COLO668 (cell line): ENCODE results near the gene CEP68.
A peak's percentile ranks its signal among the peaks of the same experiment; 100 is the strongest.

Experiments used
- DNase-seq: peaks from one replicate; lab custom pipeline; 2025; ENCODE audit not compliant: unreplicated experiment; lab: John Stamatoyannopoulos, UW

Gene CEP68

DNA sequence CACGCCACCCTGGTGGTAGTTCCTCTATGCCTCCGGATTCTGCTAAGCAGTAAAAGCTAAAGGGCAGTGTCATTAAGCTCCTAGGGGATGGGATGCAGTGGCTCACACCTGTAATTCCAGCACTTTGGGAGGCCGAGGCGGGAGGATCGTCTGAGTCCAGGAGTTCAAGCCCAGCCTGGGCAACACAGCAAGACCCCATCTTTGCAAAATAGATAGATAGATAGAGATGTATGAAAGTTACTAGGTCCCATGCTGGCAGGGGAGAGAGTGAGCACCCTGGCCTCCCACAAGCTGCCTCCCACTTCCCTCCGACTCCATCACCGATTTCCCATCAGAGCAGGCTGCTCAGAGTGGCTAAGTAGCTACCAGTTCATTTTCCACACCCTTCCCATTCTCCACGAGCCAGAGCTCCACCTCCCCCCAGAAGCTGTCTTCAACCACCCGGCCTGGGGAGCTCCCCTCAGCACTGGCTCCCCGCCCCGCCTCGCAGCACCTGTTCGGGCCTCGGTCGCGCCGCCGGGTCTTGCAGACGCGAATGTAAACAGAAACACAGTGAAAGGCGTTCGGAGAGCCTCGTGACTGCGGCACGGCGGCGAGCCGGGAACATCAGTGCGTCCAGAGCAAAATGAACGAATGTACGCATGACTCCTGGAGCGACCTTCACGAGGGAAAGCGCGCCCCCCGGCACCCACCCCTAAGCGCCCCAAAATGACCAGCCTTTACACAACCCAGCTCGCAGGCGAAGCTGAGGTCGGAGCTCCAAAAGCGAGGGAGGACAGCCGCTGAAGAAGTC, 598 bp upstream of the CEP68 start:
- DNase-seq, result peak; percentile 84

- no peak for DNase-seq
Measured at GRCh38 chr2:65057054-65057375, 799 bp downstream of the CEP68 start.

DNA sequence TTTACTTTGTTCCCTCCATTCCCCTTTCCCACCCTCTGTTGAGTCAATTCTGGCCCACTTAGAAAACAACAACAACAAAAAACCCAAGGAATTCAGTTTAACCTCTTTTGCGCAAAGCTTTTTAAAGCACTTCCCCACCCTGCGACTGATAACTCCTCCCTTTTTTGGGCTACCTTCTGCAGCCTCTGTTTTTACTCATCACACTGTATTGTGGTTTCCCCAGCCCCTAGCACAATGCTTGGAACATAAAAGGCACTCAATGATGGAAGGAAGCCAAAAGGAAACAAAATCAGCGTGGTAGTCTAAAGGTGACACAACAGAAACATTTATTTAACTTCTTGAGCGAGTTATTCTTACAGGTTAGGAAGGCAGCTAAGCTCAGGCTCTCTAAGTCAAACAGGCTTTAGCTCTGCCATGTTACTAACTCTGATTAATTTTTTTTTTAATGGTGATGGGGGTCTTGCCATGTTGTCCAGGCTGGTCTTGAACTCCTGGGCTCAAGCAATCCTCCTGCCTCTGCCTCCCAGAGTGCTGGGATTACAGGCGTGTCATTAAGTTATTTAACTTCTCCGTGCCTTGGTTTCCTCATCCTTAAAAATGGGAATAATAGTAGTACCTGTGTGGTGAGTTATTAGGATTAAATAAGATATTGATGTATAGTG, 1.3 kb downstream of the CEP68 start:
- peak; percentile 19 for DNase-seq

- no peak for DNase-seq
Measured at GRCh38 chr2:65059071-65059470, 2.9 kb downstream of the CEP68 start.

- DNase-seq, result no peak
Measured at GRCh38 chr2:65061146-65061909, 5.1 kb downstream of the CEP68 start.

GRCh38 chr2:65061910-65062339, 5.7 kb downstream of the CEP68 start:
- DNase-seq, result no peak

DNA sequence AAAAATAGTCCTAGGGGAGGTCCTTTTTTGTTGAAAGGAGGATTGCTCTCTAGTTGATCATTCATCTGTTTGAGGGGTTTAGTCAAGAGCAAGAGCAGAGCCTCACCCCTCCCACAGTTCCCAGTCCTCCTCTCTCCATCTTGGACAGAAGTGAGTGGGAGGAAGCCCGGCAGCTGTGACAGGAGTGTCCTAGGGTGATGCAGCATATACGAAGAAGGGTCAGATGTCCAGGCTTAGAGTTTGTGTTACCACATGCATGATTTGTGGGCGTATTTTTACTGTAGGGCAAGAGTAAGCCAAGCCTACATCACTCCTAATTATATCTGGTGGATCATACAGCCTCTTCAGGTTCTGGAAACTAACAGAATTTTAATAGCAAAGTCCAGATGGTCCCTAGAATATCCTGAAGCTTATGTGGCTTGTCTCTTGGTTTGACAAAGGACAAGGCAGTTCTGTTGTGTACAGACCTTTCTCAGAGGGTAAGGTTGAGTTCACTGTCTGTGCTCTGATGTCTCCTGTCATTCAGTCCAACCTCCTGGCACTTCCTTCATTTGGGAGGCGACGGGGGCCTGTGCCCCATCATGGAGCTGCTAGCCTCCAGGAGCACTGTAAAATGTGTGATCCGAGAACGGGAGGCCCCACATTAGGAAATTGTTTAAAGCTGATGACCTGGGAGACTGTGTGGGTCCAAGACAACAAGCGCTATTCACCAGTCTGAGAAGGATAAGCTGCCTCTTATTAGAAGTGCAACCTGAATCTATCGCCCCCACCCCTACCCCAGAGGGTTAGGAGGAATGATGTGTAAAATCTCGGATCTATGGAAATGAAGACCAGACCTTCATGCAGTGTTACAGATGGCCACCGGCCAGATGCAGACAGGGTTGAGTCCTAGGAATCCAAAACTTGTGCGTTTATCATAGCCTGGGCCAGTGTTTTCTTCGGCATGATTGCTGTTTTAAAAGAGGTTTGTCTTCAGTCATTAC, 6.9 kb downstream of the CEP68 start:
- no peak for DNase-seq

DNA sequence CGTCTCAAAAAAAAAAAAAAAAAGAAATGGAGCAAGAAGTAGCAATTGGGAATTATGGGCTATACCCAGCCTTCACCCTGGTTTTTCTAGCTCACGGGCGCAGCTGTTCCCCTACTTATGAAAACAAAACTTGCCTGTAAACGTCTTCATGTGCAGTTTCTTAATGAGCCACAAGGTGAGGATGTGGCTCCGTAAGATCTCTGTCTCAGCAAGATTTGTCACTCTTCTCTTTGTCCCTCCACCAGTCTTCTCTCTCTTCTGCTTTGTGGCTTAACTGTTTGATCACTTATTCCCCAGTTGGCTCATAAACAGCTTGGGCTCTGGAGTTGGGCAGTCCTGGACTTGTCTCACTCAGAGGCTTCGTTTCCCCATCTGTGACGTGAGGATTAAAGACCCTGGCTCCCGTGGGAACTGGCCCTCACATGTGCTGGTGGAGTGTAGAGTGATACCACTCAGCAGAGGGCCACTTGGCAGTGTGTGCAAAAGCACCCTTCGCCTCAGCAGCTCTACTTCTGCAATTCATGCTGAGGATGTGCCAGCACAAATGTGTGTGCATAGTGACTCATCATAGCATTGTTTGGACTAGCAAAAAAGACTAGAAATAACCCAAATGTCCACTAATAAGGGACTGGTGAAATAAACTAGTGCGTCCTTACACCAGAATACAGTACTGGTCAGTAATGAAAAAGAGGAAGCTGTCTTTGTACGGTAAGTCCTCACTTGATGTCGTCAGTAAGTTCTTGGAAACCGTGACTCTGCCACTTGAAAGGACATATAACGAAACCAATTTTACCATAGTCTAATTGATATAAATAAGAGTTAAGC, 8.7 kb downstream of the CEP68 start:
- DNase-seq, result no peak

DNA sequence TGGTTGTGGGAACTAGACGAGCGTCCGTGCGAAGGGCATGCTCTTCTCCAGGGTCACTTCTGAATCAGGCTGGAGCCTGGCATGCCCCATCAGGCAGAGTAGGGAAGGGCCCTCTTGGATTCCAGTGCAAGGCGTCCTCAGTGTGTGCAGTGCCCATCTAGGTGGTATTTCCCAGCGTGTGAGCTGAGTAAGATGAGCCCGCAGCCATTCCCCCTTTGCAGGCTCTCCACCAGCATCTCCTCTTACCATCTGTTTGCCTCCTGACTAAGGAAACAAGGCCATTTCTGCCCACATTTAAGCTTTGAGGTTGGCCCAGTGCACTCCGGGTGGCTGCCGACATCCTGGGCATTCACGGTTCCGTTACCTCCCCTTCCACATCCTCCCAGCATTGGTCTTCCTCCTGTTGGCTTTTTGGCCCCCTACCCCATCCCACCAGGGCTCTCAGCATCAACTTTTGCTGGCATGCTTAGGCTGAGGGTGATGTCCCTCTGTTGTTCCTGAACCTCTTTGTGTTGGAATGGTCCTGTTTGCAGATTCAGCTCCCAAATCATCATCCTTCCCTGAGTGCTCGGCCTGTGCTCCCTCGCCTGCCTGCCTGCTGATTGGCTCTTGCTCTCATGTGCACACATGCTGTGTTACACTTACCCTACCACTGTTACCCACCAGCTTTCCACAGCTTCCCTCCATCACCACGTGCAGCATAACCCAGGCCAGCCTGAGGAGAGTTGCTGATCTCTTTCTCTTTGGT, 11.8 kb downstream of the CEP68 start:
- no peak for DNase-seq

- no peak for DNase-seq
Measured at GRCh38 chr2:65069439-65069824, 13.2 kb downstream of the CEP68 start.

GRCh38 chr2:65070172-65070830, 14.1 kb downstream of the CEP68 start:
- DNase-seq, result no peak

GRCh38 chr2:65070856-65071255, 14.6 kb downstream of the CEP68 start:
- DNase-seq, result no peak

GRCh38 chr2:65071499-65072180, 15.4 kb downstream of the CEP68 start:
- no peak for DNase-seq

DNA sequence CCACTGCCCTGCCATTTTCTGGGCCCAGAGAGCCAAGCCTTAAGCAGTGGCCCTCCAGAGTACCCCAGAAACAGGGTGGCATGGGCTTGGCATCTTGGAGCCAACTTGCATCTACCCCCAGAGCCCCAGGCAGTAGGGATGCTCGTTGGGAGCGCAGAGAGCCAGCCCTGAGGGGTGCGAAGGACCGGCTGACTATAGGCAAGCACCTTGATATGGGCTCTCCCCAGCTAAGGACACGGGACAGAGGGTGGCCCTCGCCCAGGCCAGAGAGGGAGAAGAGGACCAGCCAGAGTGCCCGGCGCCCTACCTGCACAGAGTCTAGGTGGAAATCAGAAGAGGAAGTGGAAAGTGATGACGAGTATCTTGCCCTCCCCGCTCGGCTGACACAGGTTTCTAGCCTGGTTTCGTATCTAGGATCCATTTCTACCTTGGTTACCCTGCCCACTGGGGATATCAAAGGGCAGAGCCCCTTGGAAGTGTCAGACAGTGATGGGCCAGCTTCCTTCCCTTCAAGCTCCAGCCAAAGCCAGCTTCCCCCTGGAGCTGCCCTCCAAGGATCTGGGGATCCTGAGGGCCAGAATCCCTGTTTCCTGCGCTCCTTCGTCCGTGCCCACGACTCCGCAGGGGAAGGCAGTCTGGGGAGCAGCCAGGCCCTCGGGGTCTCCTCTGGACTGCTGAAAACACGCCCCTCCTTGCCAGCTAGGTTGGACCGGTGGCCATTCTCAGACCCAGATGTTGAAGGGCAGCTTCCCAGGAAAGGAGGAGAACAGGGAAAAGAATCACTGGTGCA, 16.2 kb downstream of the CEP68 start:
- DNase-seq, result no peak

DNA sequence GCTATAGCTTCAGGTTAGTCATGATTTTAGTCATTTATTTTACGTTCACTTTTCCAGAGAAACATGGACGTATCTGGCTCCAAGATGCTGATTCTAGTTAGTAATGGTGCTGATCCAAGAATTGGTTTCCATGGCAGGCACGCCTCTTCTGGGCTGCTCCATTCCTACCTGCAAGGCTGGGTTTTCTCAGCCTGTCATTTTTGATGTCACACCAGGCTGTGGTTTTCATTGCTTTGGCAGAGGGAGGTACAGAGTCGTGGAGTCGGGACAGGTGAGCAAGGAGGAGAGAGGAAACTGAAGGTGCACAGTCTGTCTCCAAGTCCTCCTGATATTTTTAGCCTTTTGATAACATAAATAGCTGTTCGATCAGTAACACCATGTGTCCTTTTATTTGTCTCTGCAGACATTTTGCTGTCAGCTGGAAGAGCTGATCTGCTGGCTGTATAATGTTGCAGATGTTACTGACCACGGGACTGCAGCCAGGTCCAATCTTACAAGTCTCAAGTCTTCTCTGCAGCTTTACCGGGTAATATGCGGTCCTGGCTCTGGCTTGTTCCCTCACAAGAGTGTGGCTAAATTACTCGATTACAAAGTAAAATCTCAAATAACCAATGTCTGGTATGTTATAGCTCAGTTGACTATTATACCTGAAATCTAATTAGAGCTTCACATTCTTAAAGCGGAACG, 17.8 kb downstream of the CEP68 start:
- no peak for DNase-seq

- DNase-seq, result no peak
Measured at GRCh38 chr2:65075176-65075575, 19.0 kb downstream of the CEP68 start.
